C4-2B (cell line): ENCODE data around the gene MIF.

Experiments used
- H3K27ac ChIP-seq: fragments of 450-650 bp; 2 replicates; pipeline ENCODE4 v1.5.1; 2017
- ZFX ChIP-seq: fragments of 450-650 bp; IDR thresholded peaks from 2 replicates; pipeline ENCODE4 v1.6.1; 2017
- TF ChIP-seq, protein P1 (sequence below): fragments of 450-650 bp; conservative IDR thresholded peaks from 2 replicates; pipeline ENCODE4 v1.5.1; 2017; ENCODE audit warnings: mild to moderate bottlenecking

Gene MIF

DNA sequence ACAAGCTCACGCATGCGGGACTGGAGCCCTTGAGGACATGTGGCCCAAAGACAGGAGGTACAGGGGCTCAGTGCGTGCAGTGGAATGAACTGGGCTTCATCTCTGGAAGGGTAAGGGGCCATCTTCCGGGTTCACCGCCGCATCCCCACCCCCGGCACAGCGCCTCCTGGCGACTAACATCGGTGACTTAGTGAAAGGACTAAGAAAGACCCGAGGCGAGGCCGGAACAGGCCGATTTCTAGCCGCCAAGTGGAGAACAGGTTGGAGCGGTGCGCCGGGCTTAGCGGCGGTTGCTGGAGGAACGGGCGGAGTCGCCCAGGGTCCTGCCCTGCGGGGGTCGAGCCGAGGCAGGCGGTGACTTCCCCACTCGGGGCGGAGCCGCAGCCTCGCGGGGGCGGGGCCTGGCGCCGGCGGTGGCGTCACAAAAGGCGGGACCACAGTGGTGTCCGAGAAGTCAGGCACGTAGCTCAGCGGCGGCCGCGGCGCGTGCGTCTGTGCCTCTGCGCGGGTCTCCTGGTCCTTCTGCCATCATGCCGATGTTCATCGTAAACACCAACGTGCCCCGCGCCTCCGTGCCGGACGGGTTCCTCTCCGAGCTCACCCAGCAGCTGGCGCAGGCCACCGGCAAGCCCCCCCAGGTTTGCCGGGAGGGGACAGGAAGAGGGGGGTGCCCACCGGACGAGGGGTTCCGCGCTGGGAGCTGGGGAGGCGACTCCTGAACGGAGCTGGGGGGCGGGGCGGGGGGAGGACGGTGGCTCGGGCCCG, at the start of gene MIF:
Gene MIF, plus strand, starts transcription at position 439 of the 765 bp plus-strand sequence. Its CDS starts 92 bp downstream, at position 531.
- peak within 1 kb of the TSS; percentile 98 for H3K27ac ChIP-seq

DNA sequence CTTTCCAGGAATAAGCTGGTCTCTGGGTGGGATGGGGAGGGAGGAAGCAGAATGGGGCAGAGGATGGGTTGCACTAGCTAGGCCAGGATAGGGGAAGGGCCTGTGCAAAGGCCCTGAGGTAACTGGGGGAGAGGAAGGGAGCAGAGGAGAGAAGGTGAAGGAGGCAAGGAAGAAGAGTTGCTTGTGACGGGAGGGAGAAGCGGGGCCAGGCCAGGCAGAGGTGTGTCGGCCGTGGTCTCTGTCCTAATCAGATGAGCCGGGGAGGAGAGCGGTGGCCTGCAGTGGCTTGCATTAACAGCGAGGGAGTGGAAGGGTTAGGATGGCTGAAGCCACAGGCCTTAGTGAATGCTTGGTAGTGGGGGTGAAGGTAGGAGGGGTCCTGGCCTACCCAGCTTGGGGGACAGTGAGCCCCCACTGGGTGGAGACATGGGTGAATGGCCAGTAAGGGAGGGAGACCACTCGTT, 49.4 kb upstream of the MIF start:
- TF ChIP-seq, protein P1, sequence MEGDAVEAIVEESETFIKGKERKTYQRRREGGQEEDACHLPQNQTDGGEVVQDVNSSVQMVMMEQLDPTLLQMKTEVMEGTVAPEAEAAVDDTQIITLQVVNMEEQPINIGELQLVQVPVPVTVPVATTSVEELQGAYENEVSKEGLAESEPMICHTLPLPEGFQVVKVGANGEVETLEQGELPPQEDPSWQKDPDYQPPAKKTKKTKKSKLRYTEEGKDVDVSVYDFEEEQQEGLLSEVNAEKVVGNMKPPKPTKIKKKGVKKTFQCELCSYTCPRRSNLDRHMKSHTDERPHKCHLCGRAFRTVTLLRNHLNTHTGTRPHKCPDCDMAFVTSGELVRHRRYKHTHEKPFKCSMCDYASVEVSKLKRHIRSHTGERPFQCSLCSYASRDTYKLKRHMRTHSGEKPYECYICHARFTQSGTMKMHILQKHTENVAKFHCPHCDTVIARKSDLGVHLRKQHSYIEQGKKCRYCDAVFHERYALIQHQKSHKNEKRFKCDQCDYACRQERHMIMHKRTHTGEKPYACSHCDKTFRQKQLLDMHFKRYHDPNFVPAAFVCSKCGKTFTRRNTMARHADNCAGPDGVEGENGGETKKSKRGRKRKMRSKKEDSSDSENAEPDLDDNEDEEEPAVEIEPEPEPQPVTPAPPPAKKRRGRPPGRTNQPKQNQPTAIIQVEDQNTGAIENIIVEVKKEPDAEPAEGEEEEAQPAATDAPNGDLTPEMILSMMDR = no peak
- no peak for TF ChIP-seq ZFX
- H3K27ac ChIP-seq = no peak overlapping the region

More for the DNA sequence above, at the start of gene MIF:
- TF ChIP-seq, protein P1 = peak; percentile 97
- TF ChIP-seq ZFX = no peak

DNA sequence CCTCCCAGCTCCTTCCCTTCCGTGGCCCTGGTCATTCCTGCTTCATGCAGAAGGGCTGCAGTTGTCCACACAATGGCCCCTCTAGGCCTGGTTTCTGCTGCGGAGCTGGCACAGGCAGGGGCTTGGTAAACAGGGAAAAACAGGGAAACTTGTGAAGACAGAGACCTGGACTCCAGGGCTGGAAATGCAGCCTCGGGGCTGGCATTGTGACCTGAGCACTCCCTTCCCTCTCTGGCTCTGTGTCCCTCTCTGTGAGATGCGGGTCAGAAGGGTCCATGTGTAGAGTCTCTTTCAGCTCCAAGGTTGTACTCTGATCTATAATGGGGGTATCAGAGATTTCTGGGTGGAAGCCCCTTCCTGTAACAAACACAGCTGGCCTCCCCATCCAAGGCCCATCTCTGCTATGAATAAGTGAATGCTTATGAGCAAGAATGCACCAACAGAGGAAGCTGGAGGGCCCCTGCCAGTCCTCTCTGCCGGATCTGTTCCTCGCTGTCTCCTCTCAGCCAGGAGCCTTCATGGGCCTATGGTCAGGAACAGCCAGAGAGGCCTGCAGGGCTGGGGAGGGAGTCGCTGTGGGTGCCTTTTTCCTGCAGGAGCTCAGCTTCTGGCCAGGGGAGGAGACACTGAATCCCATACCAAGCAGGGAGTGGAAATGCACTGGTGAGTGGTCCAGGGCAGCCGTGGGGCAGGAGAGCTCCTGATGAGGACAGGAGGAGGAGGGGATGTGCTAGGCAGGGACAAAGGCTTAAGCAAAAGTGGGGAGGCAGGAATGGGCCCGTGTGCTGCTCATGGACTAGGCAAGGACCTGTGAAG, 48.7 kb upstream of the MIF start:
- no peak overlapping the region for H3K27ac ChIP-seq
- TF ChIP-seq ZFX = no peak
- TF ChIP-seq, protein P1 = no peak

DNA sequence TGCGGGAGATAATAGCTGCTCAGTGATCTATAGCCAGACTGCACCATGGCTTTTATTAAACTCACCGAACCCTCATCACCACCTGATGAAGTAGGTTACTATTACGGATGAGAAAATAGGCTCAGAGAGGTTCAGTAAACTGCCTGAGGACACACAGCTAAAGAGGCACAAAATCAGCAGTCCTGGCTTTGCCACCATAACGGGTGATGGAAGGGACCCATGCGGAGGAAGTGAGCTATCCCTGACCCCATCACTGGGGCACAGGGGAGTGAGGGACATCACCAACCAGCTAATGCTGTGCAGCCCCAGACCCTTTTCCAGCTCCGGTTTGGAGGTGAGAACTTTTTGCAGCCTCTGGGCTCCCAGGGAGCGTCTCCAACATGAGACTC, 48.1 kb upstream of the MIF start:
- no peak overlapping the region for H3K27ac ChIP-seq
- TF ChIP-seq, protein P1 = no peak
- no peak for TF ChIP-seq ZFX

DNA sequence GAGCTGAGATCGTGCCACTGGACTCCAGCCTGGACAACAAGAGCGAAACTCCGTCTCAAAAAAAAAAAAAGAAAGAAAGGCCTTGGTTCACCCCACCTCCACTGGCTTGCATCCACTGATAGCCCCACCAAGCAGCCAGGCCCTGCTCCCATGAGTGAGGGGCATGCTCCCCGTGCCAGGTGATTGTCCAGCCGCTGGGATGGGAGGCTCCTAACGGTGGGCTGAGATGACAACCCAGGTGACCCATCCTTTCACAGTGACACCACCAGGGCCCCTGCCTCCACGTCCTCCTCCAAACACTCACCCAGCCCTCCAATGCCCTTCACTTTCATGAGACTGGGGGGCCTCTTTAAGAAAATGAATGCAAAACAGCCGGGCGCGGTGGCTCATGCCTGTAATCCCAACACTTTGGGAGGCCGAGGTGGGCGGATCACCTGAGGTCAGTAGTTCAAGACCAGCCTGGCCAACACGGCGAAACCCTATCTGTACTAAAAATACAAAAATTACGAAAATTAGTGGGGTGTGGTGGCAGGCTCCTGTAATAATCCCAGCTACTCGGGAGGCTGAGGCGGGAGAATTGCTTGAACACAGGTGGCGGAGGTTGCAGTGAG, 46.8 kb upstream of the MIF start:
- TF ChIP-seq, protein P1 = no peak
- TF ChIP-seq ZFX = no peak
- no peak overlapping the region for H3K27ac ChIP-seq

DNA sequence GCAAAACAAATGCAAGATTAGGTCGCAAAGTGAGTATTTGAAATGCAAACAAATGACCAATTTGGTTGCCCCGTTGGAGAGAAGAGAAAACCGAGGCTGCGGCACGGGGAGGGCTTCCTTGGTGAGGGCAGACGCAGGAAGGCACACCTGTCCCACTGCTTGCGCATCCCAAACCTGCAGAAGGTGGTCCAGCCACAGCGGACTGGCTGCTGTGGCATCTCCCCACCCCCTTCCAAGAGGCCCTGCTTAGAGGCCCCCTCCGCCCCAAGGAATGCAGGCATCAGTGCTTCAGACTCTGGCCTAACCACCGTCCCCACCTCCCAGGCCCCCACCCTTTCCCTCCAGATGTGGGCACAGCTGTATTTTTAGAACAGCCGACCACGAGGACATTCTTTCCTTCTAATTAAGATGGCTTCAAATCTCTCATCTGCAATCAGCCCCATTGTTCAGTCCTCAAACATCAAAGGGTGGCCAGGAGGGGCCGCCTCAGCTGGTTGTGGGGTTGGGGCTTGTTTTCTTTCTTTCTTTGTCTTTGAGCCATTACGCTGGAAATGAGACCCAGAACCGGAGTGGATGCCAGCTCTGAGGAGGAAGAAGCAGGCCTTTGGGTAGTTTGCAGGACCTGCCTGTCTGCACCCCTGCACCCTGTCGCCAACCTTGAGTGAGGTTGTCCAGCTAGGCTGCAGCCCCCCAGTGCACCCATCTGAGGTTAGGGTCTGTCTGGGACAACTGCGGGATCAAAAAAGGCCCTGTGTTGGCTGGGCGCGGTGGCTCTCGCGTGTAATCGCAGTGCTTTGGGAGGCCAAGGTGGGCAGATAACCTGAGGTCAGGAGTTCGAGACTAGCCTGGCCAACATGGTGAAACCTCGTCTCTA, 46.0 kb upstream of the MIF start:
- no peak overlapping the region for H3K27ac ChIP-seq
- TF ChIP-seq, protein P1 = no peak
- no peak for TF ChIP-seq ZFX
